GM13977 (cell line): ENCODE results near the gene CLDN34.

Experiments used
- DNase-seq: peaks from one replicate; pipeline ENCODE4 v3.0.0; 2012; ENCODE audit warnings: low spot score
- in situ Hi-C: fragments of 300-500 bp; cut with MboI; formaldehyde crosslinking; loops from one replicate; pipeline ENCODE4 v1.12.0; 2022; ENCODE audit warnings: low sequenced_read_pairs, low pct_unique_long_range_greater_than_20kb, mixed read lengths, inconsistent platforms; ENCODE audit not compliant: unreplicated experiment
- TF ChIP-seq, protein P1 (sequence below): IDR thresholded peaks from 2 replicates; pipeline ENCODE4 v1.5.1; 2012; ENCODE audit warnings: mild to moderate bottlenecking, control low read depth; ENCODE audit not compliant: insufficient read depth; ENCODE audit errors: extremely low read depth, missing control alignments

CLDN34 gene

DNA sequence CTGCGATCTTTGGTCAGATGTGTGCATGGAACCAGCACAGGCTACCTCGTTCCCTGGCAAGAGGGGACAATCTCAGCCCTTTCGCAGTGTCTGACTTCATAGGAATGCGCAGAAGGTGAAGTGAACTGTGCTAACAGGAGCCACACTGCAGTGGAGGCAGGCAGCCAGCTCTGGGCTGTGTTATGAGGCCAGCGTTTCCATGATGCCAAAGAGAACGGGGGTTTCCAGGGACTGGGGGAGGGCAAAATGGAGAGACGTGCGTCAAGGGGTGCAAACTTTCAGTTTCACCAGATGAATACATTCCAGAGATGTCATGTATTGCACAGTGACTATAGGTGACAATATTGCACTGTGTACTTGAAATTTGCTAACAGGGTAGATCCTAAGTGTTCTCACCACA is 30.4 kb downstream of the CLDN34 start:
- DNase-seq: peak; percentile 46

DNA sequence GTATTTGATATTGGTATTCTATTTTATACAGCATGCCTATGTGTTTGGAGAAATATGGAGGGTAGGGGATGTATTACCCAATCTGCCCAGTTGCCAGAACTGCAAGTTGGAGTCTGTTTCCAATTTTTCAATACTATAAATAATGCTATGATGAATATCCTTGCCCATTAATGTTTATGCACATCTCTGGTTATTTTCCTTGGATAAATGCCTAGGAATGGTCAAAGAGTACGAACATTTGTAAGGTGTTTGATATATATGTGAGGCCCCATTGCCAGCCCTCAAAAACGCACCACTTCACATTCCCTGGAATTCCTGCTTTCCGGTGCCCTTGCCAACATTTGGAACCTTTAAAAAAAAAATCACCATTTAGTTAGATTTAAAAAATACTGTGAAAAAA is 34.3 kb downstream of the CLDN34 start:
- no peak for DNase-seq
- TF ChIP-seq, protein P1, sequence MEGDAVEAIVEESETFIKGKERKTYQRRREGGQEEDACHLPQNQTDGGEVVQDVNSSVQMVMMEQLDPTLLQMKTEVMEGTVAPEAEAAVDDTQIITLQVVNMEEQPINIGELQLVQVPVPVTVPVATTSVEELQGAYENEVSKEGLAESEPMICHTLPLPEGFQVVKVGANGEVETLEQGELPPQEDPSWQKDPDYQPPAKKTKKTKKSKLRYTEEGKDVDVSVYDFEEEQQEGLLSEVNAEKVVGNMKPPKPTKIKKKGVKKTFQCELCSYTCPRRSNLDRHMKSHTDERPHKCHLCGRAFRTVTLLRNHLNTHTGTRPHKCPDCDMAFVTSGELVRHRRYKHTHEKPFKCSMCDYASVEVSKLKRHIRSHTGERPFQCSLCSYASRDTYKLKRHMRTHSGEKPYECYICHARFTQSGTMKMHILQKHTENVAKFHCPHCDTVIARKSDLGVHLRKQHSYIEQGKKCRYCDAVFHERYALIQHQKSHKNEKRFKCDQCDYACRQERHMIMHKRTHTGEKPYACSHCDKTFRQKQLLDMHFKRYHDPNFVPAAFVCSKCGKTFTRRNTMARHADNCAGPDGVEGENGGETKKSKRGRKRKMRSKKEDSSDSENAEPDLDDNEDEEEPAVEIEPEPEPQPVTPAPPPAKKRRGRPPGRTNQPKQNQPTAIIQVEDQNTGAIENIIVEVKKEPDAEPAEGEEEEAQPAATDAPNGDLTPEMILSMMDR: no peak
- in situ Hi-C loops: no loop called here

More for the DNA sequence above, 30.4 kb downstream of the CLDN34 start:
- in situ Hi-C loops: loop anchor here (10.0 kb wide), 1 partner anchor 117 kb away; no protein-coding TSS in a partner anchor
- TF ChIP-seq, protein P1: no peak

DNA sequence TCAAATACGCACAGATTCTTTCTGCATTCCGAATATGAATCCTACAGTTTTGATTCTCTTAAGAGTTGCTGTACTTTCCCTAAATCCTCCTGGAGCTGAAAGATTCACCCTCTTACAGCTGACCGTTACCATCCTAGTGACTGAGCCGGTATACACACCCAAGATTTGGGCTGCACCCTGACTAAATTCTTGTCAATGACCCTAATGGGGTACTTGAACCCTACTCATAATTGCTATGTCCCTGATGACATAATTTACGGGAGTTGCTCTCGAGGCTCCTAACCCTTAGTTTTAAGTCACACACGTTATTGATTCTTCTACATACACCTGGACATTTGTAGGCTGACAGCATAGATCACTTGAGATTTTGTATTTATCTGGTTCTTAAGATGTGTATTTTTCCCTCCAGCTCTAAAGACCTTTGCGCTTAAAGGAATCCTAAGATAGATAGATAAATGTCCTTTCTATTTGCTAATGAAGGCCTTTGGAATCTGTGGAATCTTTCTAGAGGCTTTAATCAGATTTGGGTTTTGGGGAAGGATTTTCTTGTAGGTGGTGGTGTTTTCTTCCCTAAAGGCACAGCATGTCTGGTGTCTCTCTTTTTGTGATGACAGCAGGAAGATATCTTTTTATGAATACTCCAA is 37.8 kb downstream of the CLDN34 start:
- no peak for DNase-seq
- TF ChIP-seq, protein P1: no peak
- in situ Hi-C loops: no loop called here

DNA sequence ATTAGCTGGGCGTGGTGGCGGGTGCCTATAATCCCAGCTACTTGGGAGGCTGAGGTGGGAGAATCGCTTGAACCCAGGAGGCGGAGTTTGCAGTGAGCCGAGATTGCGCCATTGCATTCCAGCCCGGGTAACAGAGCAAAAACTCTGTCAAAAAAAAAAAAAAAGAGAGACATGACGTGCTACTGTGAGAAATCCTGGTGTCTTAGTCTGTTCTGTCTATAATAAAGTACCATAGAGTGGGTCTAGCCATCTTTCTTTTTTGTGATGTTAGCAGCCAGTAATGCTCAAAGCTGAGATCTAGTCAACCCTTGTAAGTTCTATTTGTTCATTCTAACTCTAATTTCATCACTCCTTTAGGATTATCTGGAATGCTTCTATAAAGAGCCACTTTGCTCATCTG is 38.9 kb downstream of the CLDN34 start:
- in situ Hi-C loops: no loop called here

DNA sequence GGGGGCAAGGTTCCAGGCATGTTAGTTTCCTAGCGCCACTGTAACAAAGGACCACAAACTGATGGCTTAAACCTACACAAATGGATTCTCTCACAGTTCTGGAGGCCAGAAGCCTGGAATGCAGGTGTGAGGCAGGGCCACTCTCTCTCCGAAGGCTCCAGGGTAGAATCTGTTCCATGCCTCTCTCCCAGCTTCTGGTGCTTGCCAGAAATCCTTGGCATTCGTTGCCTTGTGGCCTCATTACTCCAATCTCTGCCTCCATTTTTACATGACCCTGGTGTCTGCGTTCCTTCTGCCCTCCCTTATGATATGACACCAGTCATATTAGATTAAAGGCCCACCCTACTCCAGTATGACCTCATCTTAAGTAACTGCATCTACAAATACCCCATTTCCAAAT is 39.6 kb downstream of the CLDN34 start:
- TF ChIP-seq, protein P1: no peak
- no peak for DNase-seq
- in situ Hi-C loops: no loop called here

More for the DNA sequence above, 38.9 kb downstream of the CLDN34 start:
- TF ChIP-seq, protein P1: no peak
- DNase-seq: no peak

DNA sequence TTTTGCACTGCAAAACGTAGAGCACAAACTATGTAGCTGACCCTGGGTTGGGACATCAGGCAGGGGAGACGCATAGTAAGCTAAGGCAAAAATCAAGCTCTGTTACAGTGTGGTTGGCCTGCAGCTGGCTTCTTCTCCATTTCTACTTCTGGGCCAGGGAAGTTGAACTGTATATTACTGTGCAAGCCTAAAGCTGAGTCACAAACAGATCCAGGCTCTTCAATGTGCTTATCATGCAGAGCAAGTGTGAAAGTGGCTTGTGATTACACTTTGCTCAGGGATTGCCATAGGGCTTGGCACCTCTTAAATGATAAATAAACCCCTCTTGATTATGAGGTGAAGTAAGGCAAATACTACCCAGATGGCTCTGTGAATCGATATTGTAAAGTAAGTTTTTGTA is 40.5 kb downstream of the CLDN34 start:
- in situ Hi-C loops: no loop called here
- DNase-seq: no peak
- TF ChIP-seq, protein P1: no peak
